ENCODE measurements around the gene STAMBP. TPM values are rescaled to one million over a fixed set of nuclear protein-coding genes. Genes with fewer than 3 reads are reported as not detected.

Gene STAMBP
- total and polyA plus RNA-seq, 2 donors (not counting 3 experiments of a cell fraction or from before 2014, with no cell fraction given) = 18.0 to 21.3 TPM

- POLR2A ChIA-PET = no interaction called here
- Histone ChIP-seq H3K36me3 (ENCODE audit: control insufficient read depth in 2 of 2, extremely low read depth in 1 of 2, insufficient read depth in 2 of 2, low read length in 2 of 2) (no peaks in the 10 kb centered on the region), H3K4me1 (ENCODE audit: control insufficient read depth, extremely low read depth, insufficient read depth, low read length) (no peaks in the 10 kb centered on the region), H4K20me1 (replicated peaks; ENCODE audit: control insufficient read depth, extremely low read depth, insufficient read depth, low read length) (no peaks in the 10 kb centered on the region), H3K4me3 (replicated peaks in 1 of 3; ENCODE audit: insufficient read depth in 1 of 3, low read depth in 1 of 3, low read length in 3 of 3) (no peak overlapping the region), H3K9me3 (replicated peaks; ENCODE audit: control insufficient read depth, insufficient read depth, low read length) (no peaks in the 10 kb centered on the region), H2AFZ (ENCODE audit: low read depth, low read length) (no peak overlapping the region), H3K27ac (ENCODE audit: insufficient read depth, low read depth, low read length) (no peak overlapping the region), H3K9ac (replicated peaks; ENCODE audit: extremely low read depth, insufficient read depth, low read length) (no peak overlapping the region), H3K27me3 (ENCODE audit: control insufficient read depth in 2 of 2, insufficient read depth in 2 of 2, low read length in 2 of 2) (peaks cover 5 to 15% of the 10 kb centered on the region in 2 experiments), H3K9me1 (replicated peaks; ENCODE audit: control insufficient read depth, extremely low read depth, insufficient read depth, low read length) (no peaks in the 10 kb centered on the region), H3K79me2 (ENCODE audit: control insufficient read depth, insufficient read depth, low read length) (no peaks in the 10 kb centered on the region), H3K4me2 (ENCODE audit: insufficient read depth, low read length) (no peak overlapping the region)
- BruUV-seq (replicated peaks) = no TSS peak
- FAIRE-seq (no peak), DNase-seq (ENCODE audit: low read depth, low spot score) (no peak)
- TF ChIP-seq JUN (IDR thresholded peaks at IDR 0.05; ENCODE audit: borderline replicate concordance, insufficient read depth, insufficient read length, low read depth) = no peak
- no peak for TF ChIP-seq MAX (IDR thresholded peaks at IDR 0.05; ENCODE audit: insufficient read depth, insufficient read length)
- TF ChIP-seq EZH2 (IDR thresholded peaks at IDR 0.05; ENCODE audit: borderline replicate concordance, low read depth, low read length, severe bottlenecking) = no peak
- TF ChIP-seq GATA2 (IDR thresholded peaks at IDR 0.05; ENCODE audit: insufficient read depth, insufficient read length, low read depth, low read length) = no peak
- TF ChIP-seq FOS (IDR thresholded peaks at IDR 0.05; ENCODE audit: borderline replicate concordance, insufficient read depth, low read length) = no peak
- dilution Hi-C loops (cut with MboI; ENCODE audit: extremely low pct_ligation_motif_present, low sequenced_read_pairs) (no loop called here), intact Hi-C loops (cut with micrococcal nuclease) (no loop called here)
- CTCF ChIA-PET = no interaction called here
Measured at GRCh38 chr2:73915437-73915993, 86.8 kb downstream of the STAMBP start.

GRCh38 chr2:73916666-73917065 lies 87.9 kb downstream of the STAMBP start:
- Histone ChIP-seq H4K20me1 (replicated peaks; ENCODE audit: control insufficient read depth, extremely low read depth, insufficient read depth, low read length) (no peaks in the 10 kb centered on the region), H3K36me3 (ENCODE audit: control insufficient read depth in 2 of 2, extremely low read depth in 1 of 2, insufficient read depth in 2 of 2, low read length in 2 of 2) (no peaks in the 10 kb centered on the region), H3K4me2 (ENCODE audit: insufficient read depth, low read length) (no peak overlapping the region), H3K27me3 (ENCODE audit: control insufficient read depth in 2 of 2, insufficient read depth in 2 of 2, low read length in 2 of 2) (peaks cover 9 to 19% of the 10 kb centered on the region in 2 experiments), H3K9me3 (replicated peaks; ENCODE audit: control insufficient read depth, insufficient read depth, low read length) (no peaks in the 10 kb centered on the region), H3K27ac (ENCODE audit: insufficient read depth, low read depth, low read length) (no peak overlapping the region), H3K4me3 (replicated peaks in 1 of 3; ENCODE audit: insufficient read depth in 1 of 3, low read depth in 1 of 3, low read length in 3 of 3) (no peak overlapping the region), H3K9ac (replicated peaks; ENCODE audit: extremely low read depth, insufficient read depth, low read length) (no peak overlapping the region), H3K79me2 (ENCODE audit: control insufficient read depth, insufficient read depth, low read length) (no peaks in the 10 kb centered on the region), H3K4me1 (ENCODE audit: control insufficient read depth, extremely low read depth, insufficient read depth, low read length) (no peaks in the 10 kb centered on the region), H3K9me1 (replicated peaks; ENCODE audit: control insufficient read depth, extremely low read depth, insufficient read depth, low read length) (no peaks in the 10 kb centered on the region), H2AFZ (ENCODE audit: low read depth, low read length) (no peak overlapping the region)
- no peak for FAIRE-seq
- BruUV-seq (replicated peaks) = no TSS peak
- intact Hi-C loops (cut with micrococcal nuclease) = no loop called here
- ChIA-PET POLR2A (no interaction called here), CTCF (no interaction called here)
- no peak for DNase-seq (ENCODE audit: low read depth, low spot score)
- dilution Hi-C loops (cut with MboI; ENCODE audit: extremely low pct_ligation_motif_present, low sequenced_read_pairs) = no loop called here
- TF ChIP-seq JUN (IDR thresholded peaks at IDR 0.05; ENCODE audit: borderline replicate concordance, insufficient read depth, insufficient read length, low read depth) = no peak
- TF ChIP-seq, protein P1, sequence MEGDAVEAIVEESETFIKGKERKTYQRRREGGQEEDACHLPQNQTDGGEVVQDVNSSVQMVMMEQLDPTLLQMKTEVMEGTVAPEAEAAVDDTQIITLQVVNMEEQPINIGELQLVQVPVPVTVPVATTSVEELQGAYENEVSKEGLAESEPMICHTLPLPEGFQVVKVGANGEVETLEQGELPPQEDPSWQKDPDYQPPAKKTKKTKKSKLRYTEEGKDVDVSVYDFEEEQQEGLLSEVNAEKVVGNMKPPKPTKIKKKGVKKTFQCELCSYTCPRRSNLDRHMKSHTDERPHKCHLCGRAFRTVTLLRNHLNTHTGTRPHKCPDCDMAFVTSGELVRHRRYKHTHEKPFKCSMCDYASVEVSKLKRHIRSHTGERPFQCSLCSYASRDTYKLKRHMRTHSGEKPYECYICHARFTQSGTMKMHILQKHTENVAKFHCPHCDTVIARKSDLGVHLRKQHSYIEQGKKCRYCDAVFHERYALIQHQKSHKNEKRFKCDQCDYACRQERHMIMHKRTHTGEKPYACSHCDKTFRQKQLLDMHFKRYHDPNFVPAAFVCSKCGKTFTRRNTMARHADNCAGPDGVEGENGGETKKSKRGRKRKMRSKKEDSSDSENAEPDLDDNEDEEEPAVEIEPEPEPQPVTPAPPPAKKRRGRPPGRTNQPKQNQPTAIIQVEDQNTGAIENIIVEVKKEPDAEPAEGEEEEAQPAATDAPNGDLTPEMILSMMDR (IDR thresholded peaks at IDR 0.05; ENCODE audit: extremely low read depth in 1 of 2, insufficient read depth in 1 of 2, low read depth in 1 of 2, low read length in 2 of 2) = no peak
- TF ChIP-seq GATA2 (IDR thresholded peaks at IDR 0.05; ENCODE audit: insufficient read depth, insufficient read length, low read depth, low read length) = no peak
- no peak for TF ChIP-seq MYC (IDR thresholded peaks at IDR 0.05; ENCODE audit: low read depth, low read length)
- no peak for TF ChIP-seq POLR2AphosphoS5 (IDR thresholded peaks at IDR 0.05; ENCODE audit: insufficient read depth, low read depth, low read length)
- no peak for TF ChIP-seq POLR2A (IDR thresholded peaks at IDR 0.05; ENCODE audit: low read depth, low read length)
- no peak for TF ChIP-seq FOS (IDR thresholded peaks at IDR 0.05; ENCODE audit: borderline replicate concordance, insufficient read depth, low read length)
- no peak for TF ChIP-seq EZH2 (IDR thresholded peaks at IDR 0.05; ENCODE audit: borderline replicate concordance, low read depth, low read length, severe bottlenecking)
- no peak for TF ChIP-seq MAX (IDR thresholded peaks at IDR 0.05; ENCODE audit: insufficient read depth, insufficient read length)
